Liver (tissue), 9 donors: ENCODE results near the gene GUCY2D. TPM values are rescaled to one million over a fixed set of nuclear protein-coding genes. Genes with fewer than 3 reads are reported as not detected.

Experiments
- DNase-seq: peaks from one replicate; pipeline ENCODE4 v3.0.0-alpha.2; 2017; ENCODE audit warnings: low spot score
- H3K27ac ChIP-seq, 2 donors: one replicate each; pipeline ENCODE4 v1.7.0; 2013; ENCODE audit warnings: inconsistent platforms in 2 of 2, low read length in 2 of 2, control low read depth in 1 of 2, low read depth in 1 of 2, mild to moderate bottlenecking in 1 of 2
- H3K27me3 ChIP-seq, 4 donors: one replicate each; pipeline versions ENCODE4 v1.6.1 to v1.7.0; 2013; ENCODE audit warnings: low read length in 3 of 4, inconsistent platforms in 1 of 4, mild to moderate bottlenecking in 1 of 4, moderate library complexity in 1 of 4; ENCODE audit not compliant: control insufficient read depth in 4 of 4, insufficient read depth in 4 of 4
- H3K36me3 ChIP-seq, 4 donors: one replicate each; pipeline versions ENCODE4 v1.6.1 to v1.7.0; 2013; ENCODE audit warnings: low read length in 3 of 4, mild to moderate bottlenecking in 3 of 4, low read depth in 1 of 4, moderate library complexity in 1 of 4; ENCODE audit not compliant: control insufficient read depth in 4 of 4, insufficient read depth in 3 of 4
- H3K4me1 ChIP-seq, 4 donors: one replicate each; pipeline versions ENCODE4 v1.6.1 to v1.7.0; 2013; ENCODE audit warnings: low read length in 3 of 4, mild to moderate bottlenecking in 3 of 4, moderate library complexity in 1 of 4; ENCODE audit not compliant: control insufficient read depth in 4 of 4, insufficient read depth in 4 of 4
- H3K4me3 ChIP-seq, 3 donors: one replicate each; pipeline versions ENCODE4 v1.6.1 to v1.7.0; 2013; ENCODE audit warnings: low read length in 3 of 3, control low read depth in 1 of 3, low read depth in 1 of 3, mild to moderate bottlenecking in 1 of 3
- H3K9ac ChIP-seq, 2 donors: one replicate each; pipeline ENCODE4 v1.7.0; 2013; ENCODE audit warnings: low read length in 2 of 2, mild to moderate bottlenecking in 2 of 2, moderate library complexity in 2 of 2, control low read depth in 1 of 2, low read depth in 1 of 2
- H3K9me3 ChIP-seq, 4 donors: one replicate each; pipeline versions ENCODE4 v1.6.1 to v1.7.0; 2013; ENCODE audit warnings: low read length in 3 of 4; ENCODE audit not compliant: control insufficient read depth in 4 of 4
- EGR1 ChIP-seq, 2 donors: IDR thresholded peaks; 2 replicates each; pipeline ENCODE4 v1.6.1; 2016 to 2018; ENCODE audit warnings: antibody characterized with exemption in 2 of 2, low read depth in 2 of 2
- FOXA1 ChIP-seq: IDR thresholded peaks from 2 replicates; pipeline ENCODE4 v1.6.1; 2016; ENCODE audit warnings: antibody characterized with exemption
- FOXA2 ChIP-seq: IDR thresholded peaks from 2 replicates; pipeline ENCODE4 v1.6.1; 2016; ENCODE audit warnings: antibody characterized with exemption
- GABPA ChIP-seq, 2 donors: IDR thresholded peaks in 1 of 2; conservative IDR thresholded peaks in 1 of 2; 2 replicates each; pipeline ENCODE4 v1.6.1; 2016; ENCODE audit warnings: antibody characterized with exemption in 2 of 2, mild to moderate bottlenecking in 1 of 2, moderate library complexity in 1 of 2
- HNF4A ChIP-seq, 2 donors: conservative IDR thresholded peaks; 2 replicates each; pipeline ENCODE4 v1.6.1; 2016; ENCODE audit warnings: antibody characterized with exemption in 2 of 2, mild to moderate bottlenecking in 2 of 2
- HNF4G ChIP-seq: IDR thresholded peaks from 2 replicates; pipeline ENCODE4 v1.6.1; 2016; ENCODE audit warnings: antibody characterized with exemption
- JUND ChIP-seq, 2 donors: IDR thresholded peaks; 2 replicates each; pipeline ENCODE4 v1.6.1; 2016; ENCODE audit warnings: antibody characterized with exemption in 2 of 2
- NR2F2 ChIP-seq: IDR thresholded peaks from 2 replicates; pipeline ENCODE4 v1.6.1; 2016; ENCODE audit warnings: antibody characterized with exemption
- RAD21 ChIP-seq, 2 donors: IDR thresholded peaks; 2 replicates each; pipeline ENCODE4 v1.6.1; 2016; ENCODE audit warnings: antibody characterized with exemption in 2 of 2, mild to moderate bottlenecking in 2 of 2
- RXRA ChIP-seq, 2 donors: IDR thresholded peaks; 2 replicates each; pipeline ENCODE4 v1.6.1; 2017 to 2018; ENCODE audit warnings: antibody characterized with exemption in 2 of 2, mild to moderate bottlenecking in 1 of 2
- SP1 ChIP-seq: IDR thresholded peaks from 2 replicates; pipeline ENCODE4 v1.6.1; 2018; ENCODE audit warnings: antibody characterized with exemption, mild to moderate bottlenecking
- TAF1 ChIP-seq: conservative IDR thresholded peaks from 2 replicates; pipeline ENCODE4 v1.6.1; 2016; ENCODE audit warnings: antibody characterized with exemption, mild to moderate bottlenecking
- YY1 ChIP-seq: IDR thresholded peaks from 2 replicates; pipeline ENCODE4 v1.6.1; 2016; ENCODE audit warnings: antibody characterized with exemption, mild to moderate bottlenecking
- WGBS: extraction: QIAGEN DNeasy Blood & Tissue Kit; methylation state at CpG from one replicate; pipeline ENCODE4 v1.1.7; 2013; 5-methylcytosine and 5-hydroxymethylcytosine counted together
- polyA plus RNA-seq, 2 donors: library from polyadenylated mRNA; stranded (reverse) in 1 of 2; unstranded in 1 of 2; fragments of 200-250 nt in 1 of 2; fragments of >200 nt in 1 of 2; fragmentation: Nextera tagmentation in 1 of 2; extraction: Ambion mirVana in 1 of 2; gene quantifications; one replicate each; pipeline versions ENCODE4 v1.2.1 to v1.2.3, GENCODE V29; 2013 to 2015
- total RNA-seq, 2 donors: library from RNA; depleted of rRNA; stranded (reverse); fragments of >200 nt; gene quantifications; one replicate each; pipeline ENCODE4 v1.2.3, GENCODE V29; 2014
- TF ChIP-seq, protein P1 (sequence below): fragments of 150-350 bp; IDR thresholded peaks from 2 replicates; pipeline ENCODE4 v1.5.1; 2017; ENCODE audit warnings: improper control_type of control experiment, low read depth, low read length; ENCODE audit not compliant: missing input control
- TF ChIP-seq, protein P2 (sequence below): IDR thresholded peaks from 2 replicates; pipeline ENCODE4 v1.6.1; 2016; ENCODE audit warnings: antibody characterized with exemption
- TF ChIP-seq, protein P3 (sequence below): IDR thresholded peaks from 2 replicates; pipeline ENCODE4 v1.6.1; 2016; ENCODE audit warnings: antibody characterized with exemption
- TF ChIP-seq, protein P4 (sequence below): IDR thresholded peaks from 2 replicates; pipeline ENCODE4 v1.6.1; 2016; ENCODE audit warnings: antibody characterized with exemption, mild to moderate bottlenecking
- TF ChIP-seq, protein P5 (sequence below): IDR thresholded peaks from 2 replicates; pipeline ENCODE4 v1.6.1; 2016; ENCODE audit warnings: antibody characterized with exemption
- donor health status: healthy.
- donor health status: healthy.
- donor health status: healthy.
- donor health status: healthy.
- donor health status: healthy.

GUCY2D gene
- total and polyA plus RNA-seq, 4 donors: 0.09 to 0.14 TPM; not detected in 2

DNA sequence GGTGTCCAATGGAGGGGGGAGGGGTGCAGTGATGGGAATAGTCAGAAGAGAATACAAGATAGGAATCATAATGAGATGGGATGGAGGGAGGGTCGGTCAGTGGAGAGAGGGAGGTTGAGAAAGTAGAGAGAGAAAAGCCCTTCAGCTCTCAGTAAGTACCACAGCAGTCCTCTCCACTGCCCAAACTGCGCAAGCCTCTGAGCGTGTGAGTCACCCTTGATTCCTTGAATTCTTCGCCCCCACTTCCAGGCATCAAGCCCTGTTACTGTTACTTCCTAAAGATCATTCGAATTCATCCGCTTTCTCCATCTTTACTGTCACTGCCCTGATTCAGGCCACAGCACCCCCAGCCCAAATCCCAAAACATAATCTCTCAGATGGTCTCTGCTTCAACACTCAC is 2.5 kb downstream of the GUCY2D start:
- WGBS: 95% methylated on average over 6 of the region's 6 CpGs
- Histone ChIP-seq H3K36me3 (no peaks in the 10 kb centered on the region), H3K4me1 (peaks cover 2 to 18% (median 12%) of the 10 kb centered on the region in 4 donors), H3K27ac (no peak overlapping the region), H3K9me3 (no peaks in the 10 kb centered on the region), H3K4me3 (no peak overlapping the region), H3K9ac (no peak overlapping the region), H3K27me3 (peaks cover 2 to 21% (median 8%) of the 10 kb centered on the region in 4 donors)
- TF ChIP-seq, protein P1, sequence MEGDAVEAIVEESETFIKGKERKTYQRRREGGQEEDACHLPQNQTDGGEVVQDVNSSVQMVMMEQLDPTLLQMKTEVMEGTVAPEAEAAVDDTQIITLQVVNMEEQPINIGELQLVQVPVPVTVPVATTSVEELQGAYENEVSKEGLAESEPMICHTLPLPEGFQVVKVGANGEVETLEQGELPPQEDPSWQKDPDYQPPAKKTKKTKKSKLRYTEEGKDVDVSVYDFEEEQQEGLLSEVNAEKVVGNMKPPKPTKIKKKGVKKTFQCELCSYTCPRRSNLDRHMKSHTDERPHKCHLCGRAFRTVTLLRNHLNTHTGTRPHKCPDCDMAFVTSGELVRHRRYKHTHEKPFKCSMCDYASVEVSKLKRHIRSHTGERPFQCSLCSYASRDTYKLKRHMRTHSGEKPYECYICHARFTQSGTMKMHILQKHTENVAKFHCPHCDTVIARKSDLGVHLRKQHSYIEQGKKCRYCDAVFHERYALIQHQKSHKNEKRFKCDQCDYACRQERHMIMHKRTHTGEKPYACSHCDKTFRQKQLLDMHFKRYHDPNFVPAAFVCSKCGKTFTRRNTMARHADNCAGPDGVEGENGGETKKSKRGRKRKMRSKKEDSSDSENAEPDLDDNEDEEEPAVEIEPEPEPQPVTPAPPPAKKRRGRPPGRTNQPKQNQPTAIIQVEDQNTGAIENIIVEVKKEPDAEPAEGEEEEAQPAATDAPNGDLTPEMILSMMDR: no peak
- TF ChIP-seq HNF4G (no peak), YY1 (no peak), GABPA (IDR thresholded peaks at IDR 0.05 in 1 of 2, conservative IDR thresholded peaks at IDR 0.05 in 1 of 2) (no peak), FOXA2 (no peak), NR2F2 (no peak), RAD21 (IDR thresholded peaks at IDR 0.05) (no peak), TAF1 (no peak), FOXA1 (no peak), EGR1 (IDR thresholded peaks at IDR 0.05; ENCODE audit: low read depth in 2 of 2) (no peak), RXRA (IDR thresholded peaks at IDR 0.05) (no peak), SP1 (no peak), HNF4A (conservative IDR thresholded peaks at IDR 0.05) (no peak), JUND (IDR thresholded peaks at IDR 0.05) (no peak)
- TF ChIP-seq, protein P2, sequence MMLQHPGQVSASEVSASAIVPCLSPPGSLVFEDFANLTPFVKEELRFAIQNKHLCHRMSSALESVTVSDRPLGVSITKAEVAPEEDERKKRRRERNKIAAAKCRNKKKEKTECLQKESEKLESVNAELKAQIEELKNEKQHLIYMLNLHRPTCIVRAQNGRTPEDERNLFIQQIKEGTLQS: no peak
- TF ChIP-seq, protein P3, sequence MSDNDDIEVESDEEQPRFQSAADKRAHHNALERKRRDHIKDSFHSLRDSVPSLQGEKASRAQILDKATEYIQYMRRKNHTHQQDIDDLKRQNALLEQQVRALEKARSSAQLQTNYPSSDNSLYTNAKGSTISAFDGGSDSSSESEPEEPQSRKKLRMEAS: no peak
- TF ChIP-seq, protein P4, sequence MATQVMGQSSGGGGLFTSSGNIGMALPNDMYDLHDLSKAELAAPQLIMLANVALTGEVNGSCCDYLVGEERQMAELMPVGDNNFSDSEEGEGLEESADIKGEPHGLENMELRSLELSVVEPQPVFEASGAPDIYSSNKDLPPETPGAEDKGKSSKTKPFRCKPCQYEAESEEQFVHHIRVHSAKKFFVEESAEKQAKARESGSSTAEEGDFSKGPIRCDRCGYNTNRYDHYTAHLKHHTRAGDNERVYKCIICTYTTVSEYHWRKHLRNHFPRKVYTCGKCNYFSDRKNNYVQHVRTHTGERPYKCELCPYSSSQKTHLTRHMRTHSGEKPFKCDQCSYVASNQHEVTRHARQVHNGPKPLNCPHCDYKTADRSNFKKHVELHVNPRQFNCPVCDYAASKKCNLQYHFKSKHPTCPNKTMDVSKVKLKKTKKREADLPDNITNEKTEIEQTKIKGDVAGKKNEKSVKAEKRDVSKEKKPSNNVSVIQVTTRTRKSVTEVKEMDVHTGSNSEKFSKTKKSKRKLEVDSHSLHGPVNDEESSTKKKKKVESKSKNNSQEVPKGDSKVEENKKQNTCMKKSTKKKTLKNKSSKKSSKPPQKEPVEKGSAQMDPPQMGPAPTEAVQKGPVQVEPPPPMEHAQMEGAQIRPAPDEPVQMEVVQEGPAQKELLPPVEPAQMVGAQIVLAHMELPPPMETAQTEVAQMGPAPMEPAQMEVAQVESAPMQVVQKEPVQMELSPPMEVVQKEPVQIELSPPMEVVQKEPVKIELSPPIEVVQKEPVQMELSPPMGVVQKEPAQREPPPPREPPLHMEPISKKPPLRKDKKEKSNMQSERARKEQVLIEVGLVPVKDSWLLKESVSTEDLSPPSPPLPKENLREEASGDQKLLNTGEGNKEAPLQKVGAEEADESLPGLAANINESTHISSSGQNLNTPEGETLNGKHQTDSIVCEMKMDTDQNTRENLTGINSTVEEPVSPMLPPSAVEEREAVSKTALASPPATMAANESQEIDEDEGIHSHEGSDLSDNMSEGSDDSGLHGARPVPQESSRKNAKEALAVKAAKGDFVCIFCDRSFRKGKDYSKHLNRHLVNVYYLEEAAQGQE: no peak
- TF ChIP-seq, protein P5, sequence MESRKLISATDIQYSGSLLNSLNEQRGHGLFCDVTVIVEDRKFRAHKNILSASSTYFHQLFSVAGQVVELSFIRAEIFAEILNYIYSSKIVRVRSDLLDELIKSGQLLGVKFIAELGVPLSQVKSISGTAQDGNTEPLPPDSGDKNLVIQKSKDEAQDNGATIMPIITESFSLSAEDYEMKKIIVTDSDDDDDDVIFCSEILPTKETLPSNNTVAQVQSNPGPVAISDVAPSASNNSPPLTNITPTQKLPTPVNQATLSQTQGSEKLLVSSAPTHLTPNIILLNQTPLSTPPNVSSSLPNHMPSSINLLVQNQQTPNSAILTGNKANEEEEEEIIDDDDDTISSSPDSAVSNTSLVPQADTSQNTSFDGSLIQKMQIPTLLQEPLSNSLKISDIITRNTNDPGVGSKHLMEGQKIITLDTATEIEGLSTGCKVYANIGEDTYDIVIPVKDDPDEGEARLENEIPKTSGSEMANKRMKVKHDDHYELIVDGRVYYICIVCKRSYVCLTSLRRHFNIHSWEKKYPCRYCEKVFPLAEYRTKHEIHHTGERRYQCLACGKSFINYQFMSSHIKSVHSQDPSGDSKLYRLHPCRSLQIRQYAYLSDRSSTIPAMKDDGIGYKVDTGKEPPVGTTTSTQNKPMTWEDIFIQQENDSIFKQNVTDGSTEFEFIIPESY: no peak
- DNase-seq: no peak
